Left forelimb (tissue), 1 donor: ENCODE measurements around the gene RNF112.
"Not testable (repeated sequence)": the region's sequence is repeated elsewhere in the genome, so short reads cannot be mapped to it uniquely, and the experiment has no call there.

Experiments used
- DNase-seq: peaks from one replicate; pipeline ENCODE4 v3.0.0-alpha.2; 2018; ENCODE audit warnings: low spot score

The RNF112 gene

GRCh38 chr17:19448341-19449268 lies 37.6 kb downstream of the RNF112 start:
- DNase-seq: no peak

GRCh38 chr17:19449656-19450055 lies 38.6 kb downstream of the RNF112 start:
- DNase-seq: no peak

GRCh38 chr17:19453296-19453695 lies 42.3 kb downstream of the RNF112 start:
- no peak for DNase-seq

- DNase-seq: no peak
These were observed 43.0 kb downstream of the RNF112 start for GRCh38 chr17:19454074-19454473.

- DNase-seq: no peak
These were observed 45.2 kb downstream of the RNF112 start for GRCh38 chr17:19456016-19456927.

GRCh38 chr17:19457046-19457445 lies 46.0 kb downstream of the RNF112 start:
- no peak for DNase-seq

GRCh38 chr17:19457830-19458271 lies 46.8 kb downstream of the RNF112 start:
- no peak for DNase-seq

- DNase-seq: not testable (repeated sequence)
These were observed 47.4 kb downstream of the RNF112 start for GRCh38 chr17:19458481-19458880.

- DNase-seq: not testable (repeated sequence)
These were observed 48.1 kb downstream of the RNF112 start for GRCh38 chr17:19459018-19459655.

- no peak for DNase-seq
These were observed 49.7 kb downstream of the RNF112 start for GRCh38 chr17:19460700-19461099.

- DNase-seq: no peak
These were observed 50.1 kb downstream of the RNF112 start for GRCh38 chr17:19461116-19461515.

GRCh38 chr17:19461681-19462080 lies 50.6 kb downstream of the RNF112 start:
- no peak for DNase-seq

GRCh38 chr17:19462456-19463035 lies 51.5 kb downstream of the RNF112 start:
- not testable (repeated sequence) for DNase-seq

GRCh38 chr17:19464031-19465026 lies 53.3 kb downstream of the RNF112 start:
- DNase-seq: no peak
